Measurements from ENCODE around the gene HINT1.
"Not testable (repeated sequence)": the region's sequence is repeated elsewhere in the genome, so short reads cannot be mapped to it uniquely, and the experiment has no call there.

HINT1 gene

GRCh38 chr5:131169810-131170539 lies 4.9 kb upstream of the HINT1 start:
- no peak for DNase-seq

GRCh38 chr5:131167615-131168014 lies 2.6 kb upstream of the HINT1 start:
- no peak for DNase-seq

- DNase-seq = peak; percentile 20
Measured at GRCh38 chr5:131164191-131165118, 601 bp downstream of the HINT1 start.

DNA sequence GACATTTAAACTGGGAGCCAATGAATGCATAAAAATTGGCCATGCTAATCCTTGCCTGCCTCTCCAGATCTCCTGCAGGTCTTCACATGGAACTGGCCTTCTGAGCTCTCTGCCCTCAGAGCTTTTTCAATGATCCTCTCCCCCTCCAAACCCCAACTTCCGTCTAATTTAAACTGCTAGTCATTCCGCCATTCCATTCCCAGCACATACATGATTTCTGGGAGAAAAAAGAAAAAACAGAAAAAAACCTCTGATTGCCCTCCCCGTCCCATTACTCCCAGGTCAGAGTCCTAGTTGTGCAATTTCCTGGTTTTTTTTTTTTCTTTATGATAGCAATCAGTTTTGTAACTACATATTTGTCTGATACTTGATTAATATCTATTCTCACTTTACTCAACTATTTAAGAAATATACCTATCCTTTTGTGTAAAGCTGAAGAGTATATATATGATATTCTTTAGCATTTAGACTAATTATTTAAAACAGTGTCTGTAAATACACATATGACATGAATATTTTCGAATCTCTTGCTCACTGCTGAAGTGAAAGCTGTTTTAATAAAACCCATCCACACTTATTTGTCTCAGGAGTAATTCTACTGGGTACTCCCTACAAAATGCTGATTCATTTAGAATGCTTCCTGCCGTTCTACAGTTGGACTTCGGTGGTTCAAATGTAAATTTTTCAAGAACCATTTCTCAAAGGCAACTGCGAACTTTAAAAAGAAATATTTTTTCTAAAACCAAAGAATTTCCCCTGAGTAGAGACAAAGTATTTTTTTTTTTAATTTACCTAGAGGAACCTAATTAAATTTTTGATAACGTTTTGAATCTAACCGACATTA lies 1.6 kb downstream of the HINT1 start:
- DNase-seq = no peak

DNA sequence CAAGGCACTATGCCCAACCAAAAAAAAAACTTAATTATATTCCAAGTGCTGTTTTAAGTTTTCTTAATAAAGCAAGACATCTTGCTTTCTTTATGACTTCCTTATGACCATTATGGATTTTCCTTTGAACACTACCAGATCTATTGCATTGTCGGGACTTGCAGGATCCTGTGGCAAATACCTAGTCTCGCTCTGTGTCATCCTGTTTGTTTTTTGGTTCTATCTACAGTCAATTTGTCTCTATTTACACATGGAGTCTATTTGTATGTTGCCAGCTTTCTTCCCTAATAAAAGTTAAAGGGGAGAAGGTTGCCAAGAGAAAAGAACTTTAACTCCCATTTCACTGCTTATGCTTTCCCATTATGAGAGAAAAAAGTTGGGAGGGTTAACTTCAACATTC lies 4.9 kb downstream of the HINT1 start:
- DNase-seq = no peak

DNA sequence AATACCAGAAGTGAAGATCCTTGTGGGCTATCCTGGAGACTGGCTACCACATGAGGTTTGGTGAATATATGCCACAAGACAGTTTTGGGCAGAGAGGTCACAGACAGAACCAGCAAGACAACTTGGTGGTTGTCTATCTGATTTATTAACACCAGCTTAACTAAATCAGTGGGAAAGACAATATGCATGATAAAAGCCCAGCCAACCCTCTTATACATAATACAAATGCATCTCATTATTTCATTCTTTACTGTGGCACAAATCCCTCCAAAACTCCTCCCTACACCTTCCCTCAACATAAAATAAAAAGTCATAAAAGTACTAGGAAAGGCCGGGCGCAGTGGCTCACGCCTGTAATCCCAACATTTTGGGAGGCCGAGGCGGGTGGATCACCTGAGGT lies 8.1 kb downstream of the HINT1 start:
- DNase-seq = no peak

DNA sequence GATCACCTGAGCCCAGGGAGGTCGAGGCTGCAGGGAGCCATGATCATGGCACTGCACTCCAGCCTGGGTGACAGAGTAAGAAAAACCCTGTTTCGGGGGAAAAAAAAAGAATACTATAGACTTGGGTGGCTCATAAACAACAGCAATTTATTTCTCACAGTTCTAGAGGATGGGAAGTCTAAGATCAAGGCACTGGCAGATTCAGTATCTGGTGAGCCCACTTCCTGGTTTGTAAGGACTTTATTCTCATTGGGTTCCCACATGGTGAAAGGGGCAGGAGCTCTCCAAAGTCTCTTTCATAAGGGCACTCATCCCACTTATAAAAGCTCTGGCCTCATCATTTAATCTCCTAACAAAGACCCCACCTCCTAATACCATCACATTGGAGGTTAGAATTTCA lies 8.7 kb downstream of the HINT1 start:
- no peak for DNase-seq

GRCh38 chr5:131151216-131151615 lies 13.8 kb downstream of the HINT1 start:
- no peak for DNase-seq

- DNase-seq = no peak
Measured at GRCh38 chr5:131150408-131150807, 14.6 kb downstream of the HINT1 start.

GRCh38 chr5:131148835-131149234 lies 16.2 kb downstream of the HINT1 start:
- no peak for DNase-seq

GRCh38 chr5:131147258-131147657 lies 17.8 kb downstream of the HINT1 start:
- no peak for DNase-seq

- no peak for DNase-seq
Measured at GRCh38 chr5:131142970-131143617, 22.0 kb downstream of the HINT1 start.

- no peak for DNase-seq
Measured at GRCh38 chr5:131139321-131139720, 25.7 kb downstream of the HINT1 start.

GRCh38 chr5:131138406-131138805 lies 26.6 kb downstream of the HINT1 start:
- not testable (repeated sequence) for DNase-seq

DNA sequence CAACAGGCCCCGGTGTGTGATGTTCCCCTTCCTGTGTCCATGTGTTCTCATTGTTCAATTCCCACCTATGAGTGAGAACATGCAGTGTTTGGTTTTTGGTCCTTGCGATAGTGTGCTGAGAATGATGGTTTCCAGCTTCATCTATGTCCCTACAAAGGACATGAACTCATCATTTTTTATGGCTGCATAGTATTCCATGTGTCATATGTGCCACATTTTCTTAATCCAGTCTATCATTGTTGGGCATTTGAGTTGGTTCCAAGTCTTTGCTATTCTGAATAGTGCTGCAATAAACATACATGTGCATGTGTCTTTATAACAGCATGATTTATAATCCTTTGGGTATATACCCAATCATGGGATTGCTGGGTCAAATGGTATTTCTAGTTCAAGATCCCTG lies 32.0 kb downstream of the HINT1 start:
- not testable (repeated sequence) for DNase-seq

- no peak for DNase-seq
Measured at GRCh38 chr5:131129306-131129705, 35.8 kb downstream of the HINT1 start.

DNA sequence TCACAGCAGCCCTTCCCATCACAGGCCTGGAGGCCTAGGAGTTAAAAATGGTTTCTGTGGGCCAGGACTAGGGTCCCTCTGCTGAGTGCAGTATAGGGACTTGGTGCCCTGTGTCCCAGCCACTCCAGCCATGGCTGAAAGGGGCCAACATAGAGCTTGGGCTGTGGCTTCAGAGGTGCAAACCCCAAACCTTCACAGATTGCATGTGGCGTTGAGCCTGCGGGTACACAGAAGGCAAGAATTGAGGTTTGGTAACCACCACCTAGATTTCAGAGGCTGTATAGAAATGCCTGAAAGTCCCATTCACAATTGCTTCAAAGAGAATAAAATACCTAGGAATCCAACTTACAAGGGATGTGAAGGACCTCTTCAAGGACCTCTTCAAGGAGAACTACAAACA lies 37.8 kb downstream of the HINT1 start:
- not testable (repeated sequence) for DNase-seq

DNA sequence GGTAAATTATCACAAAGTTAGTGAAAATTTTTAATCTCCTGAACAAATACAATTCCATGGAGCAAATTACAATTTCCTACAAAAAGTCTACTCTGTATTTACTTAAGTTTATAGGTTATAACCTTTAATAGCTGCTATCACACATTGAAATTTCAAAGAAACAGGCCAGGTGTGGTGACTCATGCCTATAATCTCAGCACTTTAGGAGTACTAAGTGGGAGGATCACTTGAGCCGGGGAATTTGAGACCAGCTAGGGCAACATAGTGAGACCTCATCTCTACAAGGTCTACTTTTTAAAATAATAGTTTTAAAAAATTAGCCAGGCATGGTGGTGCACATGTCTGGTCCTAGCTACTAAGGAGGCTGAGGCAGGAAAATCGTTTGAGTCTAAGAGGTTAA lies 50.3 kb downstream of the HINT1 start:
- DNase-seq = no peak

GRCh38 chr5:131112424-131112823 lies 52.6 kb downstream of the HINT1 start:
- DNase-seq = no peak

DNA sequence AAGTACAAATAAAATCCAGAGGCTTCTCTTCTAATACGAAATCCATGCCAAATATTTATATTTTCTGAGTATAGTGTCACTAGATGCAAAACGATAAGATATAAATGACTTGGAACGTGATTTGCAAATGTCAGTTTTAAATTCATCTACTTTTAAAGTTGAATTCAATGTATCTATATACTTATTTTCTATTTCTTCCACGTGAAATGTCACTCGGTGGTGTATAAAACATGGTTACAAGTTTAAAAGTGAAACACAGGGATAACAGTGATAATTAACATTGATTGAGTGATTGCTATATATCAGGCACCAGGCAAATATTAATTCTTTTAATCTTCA lies 54.8 kb downstream of the HINT1 start:
- DNase-seq = no peak

GRCh38 chr5:131109540-131110255 lies 55.4 kb downstream of the HINT1 start:
- DNase-seq = no peak
